Naive thymus-derived CD8-positive, alpha-beta T cell (primary cell): ENCODE results near the gene ZNF331. TPM values are rescaled to one million over a fixed set of nuclear protein-coding genes. Genes with fewer than 3 reads are reported as not detected.
A peak's percentile ranks its signal among the peaks of the same experiment; 100 is the strongest.
"Not testable (repeated sequence)": the region's sequence is repeated elsewhere in the genome, so short reads cannot be mapped to it uniquely, and the experiment has no call there.

Experiments used
- ATAC-seq, 2 donors: fragments of 150-1000 bp; cut with Tn5 transposase in 1 of 2; sonication (Bioruptor Pico), chemical (Tn5 transposase) in 1 of 2; 1 replicate in 1 of 2; 2 replicates in 1 of 2; pipeline ENCODE4 v1.10.0; 2021; ENCODE audit warnings: mild to moderate bottlenecking in 2 of 2, moderate library complexity in 2 of 2
- POLR2A ChIA-PET: fragments of 350-600 bp; sonication (Branson Sonifier 250); formaldehyde crosslinking; loops from one replicate; lab custom pipeline; 2021; ENCODE audit warnings: antibody characterized with exemption; lab: Charles Lee
- DNase-seq, 10 donors: peaks; one replicate each; pipeline versions ENCODE4 v3.0.0 to v3.0.0-alpha.2; 2020 to 2022
- H3K27ac Mint-ChIP-seq, 10 donors: one replicate each; pipeline ENCODE4 v1.8.0; 2020 to 2022; ENCODE audit warnings: mild to moderate bottlenecking in 10 of 10, mixed read lengths in 10 of 10, moderate library complexity in 4 of 10, inconsistent platforms in 1 of 10
- H3K27me3 Mint-ChIP-seq, 5 donors: one replicate each; pipeline ENCODE4 v1.8.0; 2021 to 2022; ENCODE audit warnings: mixed read lengths in 5 of 5
- H3K36me3 Mint-ChIP-seq, 3 donors: one replicate each; pipeline ENCODE4 v1.8.0; 2020 to 2022; ENCODE audit warnings: mixed read lengths in 3 of 3, mild to moderate bottlenecking in 2 of 3, inconsistent platforms in 1 of 3
- H3K4me1 Mint-ChIP-seq, 4 donors: one replicate each; pipeline ENCODE4 v1.8.0; 2021 to 2022; ENCODE audit warnings: mixed read lengths in 4 of 4
- H3K4me3 Mint-ChIP-seq, 10 donors: one replicate each; pipeline ENCODE4 v1.8.0; 2020 to 2022; ENCODE audit warnings: mild to moderate bottlenecking in 10 of 10, mixed read lengths in 10 of 10, moderate library complexity in 6 of 10, inconsistent platforms in 1 of 10
- H3K9me3 Mint-ChIP-seq, 9 donors: one replicate each; pipeline ENCODE4 v1.8.0; 2020 to 2022; ENCODE audit warnings: mixed read lengths in 9 of 9, mild to moderate bottlenecking in 3 of 9, inconsistent platforms in 1 of 9, moderate library complexity in 1 of 9
- polyA plus RNA-seq, 3 donors: library from polyadenylated mRNA; unstranded; fragments of 300-500 nt; fragmentation: Illumina TruSeq; gene quantifications; one replicate each; pipeline ENCODE4 v1.2.3, GENCODE V29; 2021
- total RNA-seq, 8 experiments: library from RNA in 2 of 8; stranded (reverse) in 2 of 8; gene quantifications; one replicate each; pipeline ENCODE4 v1.2.3 and lab custom pipeline; 2021 to 2026

ZNF331 gene
- total RNA-seq (10 to 100 TPM; 52.4 to 60.9 TPM), polyA plus RNA-seq (10 to 100 TPM; 31.1 to 35.2 (median 31.2) TPM), total RNA-seq (lab: John Stamatoyannopoulos, UW) (30.0 to 387 (median 64.8) reads per million in 6 experiments)

- Mint-ChIP-seq H3K36me3 (peaks cover 4 to 60% (median 52%) of the 10 kb centered on the region in 3 donors), H3K4me1 (peaks cover 10 to 46% (median 23%) of the 10 kb centered on the region in 4 donors), H3K9me3 (peaks cover 0 to 46% (median 4%) of the 10 kb centered on the region in 9 donors), H3K27me3 (peaks cover 0 to 4% (median 0%) of the 10 kb centered on the region in 5 donors), H3K4me3 (peak within 1 kb of the TSS; percentile 88 to 98 (median 95)), H3K27ac (peak within 1 kb of the TSS; percentile 95 to 100 (median 100))
- POLR2A ChIA-PET = interaction anchor here (1.0 to 1.8 kb wide), 5 partner anchors 15 to 17 kb away, joined by 5 to 16 read pairs (median 5); no protein-coding TSS in a partner anchor
- DNase-seq (peak; percentile 85 to 96 (median 96)), ATAC-seq (peak; percentile 76 to 80)
Measured at GRCh38 chr19:53537521-53538377, at the start of gene ZNF331. Gene ZNF331, plus strand, starts transcription at chr19:53538145. Its CDS starts 31,232 bp downstream, at chr19:53569377.

GRCh38 chr19:53492153-53492552 is 45.8 kb upstream of the ZNF331 start:
- POLR2A ChIA-PET = no interaction called here
- H3K36me3 Mint-ChIP-seq = peaks cover 44 to 76% (median 59%) of the 10 kb centered on the region in 3 donors
- no peak overlapping the region for H3K4me3 Mint-ChIP-seq
- no peak overlapping the region for H3K27ac Mint-ChIP-seq
- no peaks in the 10 kb centered on the region for H3K4me1 Mint-ChIP-seq
- no peak for DNase-seq
- H3K27me3 Mint-ChIP-seq = no peaks in the 10 kb centered on the region
- ATAC-seq = no peak
- peaks cover 0 to 98% (median 47%) of the 10 kb centered on the region in 9 donors for H3K9me3 Mint-ChIP-seq

- peaks cover 0 to 96% (median 38%) of the 10 kb centered on the region in 9 donors for H3K9me3 Mint-ChIP-seq
- H3K27ac Mint-ChIP-seq, POLR2A ChIA-PET, H3K4me3 Mint-ChIP-seq, H3K4me1 Mint-ChIP-seq, DNase-seq, H3K27me3 Mint-ChIP-seq, ATAC-seq: not testable (repeated sequence)
- H3K36me3 Mint-ChIP-seq = peaks cover 3 to 46% (median 42%) of the 10 kb centered on the region in 3 donors
Measured at GRCh38 chr19:53497311-53498023, 40.5 kb upstream of the ZNF331 start.

- ATAC-seq, POLR2A ChIA-PET, H3K27ac Mint-ChIP-seq, H3K4me3 Mint-ChIP-seq, DNase-seq, H3K4me1 Mint-ChIP-seq: not testable (repeated sequence)
- H3K36me3 Mint-ChIP-seq = peaks cover 2 to 41% (median 38%) of the 10 kb centered on the region in 3 donors
- H3K27me3 Mint-ChIP-seq = peaks cover 5 to 10% (median 10%) of the 10 kb centered on the region in 5 donors
- peaks cover 0 to 95% (median 36%) of the 10 kb centered on the region in 9 donors for H3K9me3 Mint-ChIP-seq
Measured at GRCh38 chr19:53498024-53498395, 39.9 kb upstream of the ZNF331 start.

- H3K27me3 Mint-ChIP-seq = peaks cover 9 to 38% (median 23%) of the 10 kb centered on the region in 5 donors
- POLR2A ChIA-PET, H3K27ac Mint-ChIP-seq, DNase-seq, ATAC-seq, H3K4me1 Mint-ChIP-seq, H3K4me3 Mint-ChIP-seq: not testable (repeated sequence)
- H3K36me3 Mint-ChIP-seq = peaks cover 2 to 35% (median 14%) of the 10 kb centered on the region in 3 donors
- H3K9me3 Mint-ChIP-seq = peaks cover 0 to 69% (median 21%) of the 10 kb centered on the region in 9 donors
Measured at GRCh38 chr19:53503151-53503550, 34.8 kb upstream of the ZNF331 start.

- H3K4me1 Mint-ChIP-seq, DNase-seq, H3K27ac Mint-ChIP-seq, POLR2A ChIA-PET, ATAC-seq: not testable (repeated sequence)
- peaks cover 0 to 64% (median 18%) of the 10 kb centered on the region in 9 donors for H3K9me3 Mint-ChIP-seq
- peak overlapping the region in 1 of 10 donors; percentile 27 for H3K4me3 Mint-ChIP-seq
- peaks cover 9 to 41% (median 29%) of the 10 kb centered on the region in 5 donors for H3K27me3 Mint-ChIP-seq
- peaks cover 2 to 31% (median 11%) of the 10 kb centered on the region in 3 donors for H3K36me3 Mint-ChIP-seq
Measured at GRCh38 chr19:53503671-53504364, 34.1 kb upstream of the ZNF331 start.

GRCh38 chr19:53504365-53504703 is 33.6 kb upstream of the ZNF331 start:
- H3K4me3 Mint-ChIP-seq = peak overlapping the region in 1 of 10 donors; percentile 27
- H3K36me3 Mint-ChIP-seq = peaks cover 2 to 30% (median 11%) of the 10 kb centered on the region in 3 donors
- DNase-seq, POLR2A ChIA-PET, H3K4me1 Mint-ChIP-seq, H3K27ac Mint-ChIP-seq: not testable (repeated sequence)
- peak; percentile 30 to 58 for ATAC-seq
- H3K9me3 Mint-ChIP-seq = peaks cover 0 to 59% (median 14%) of the 10 kb centered on the region in 9 donors
- peaks cover 9 to 41% (median 30%) of the 10 kb centered on the region in 5 donors for H3K27me3 Mint-ChIP-seq

GRCh38 chr19:53504885-53505284 is 33.1 kb upstream of the ZNF331 start:
- ATAC-seq (no peak), DNase-seq (no peak)
- H3K27me3 Mint-ChIP-seq = peaks cover 9 to 41% (median 30%) of the 10 kb centered on the region in 5 donors
- no peak overlapping the region for H3K4me3 Mint-ChIP-seq
- no peaks in the 10 kb centered on the region for H3K4me1 Mint-ChIP-seq
- peaks cover 0 to 54% (median 13%) of the 10 kb centered on the region in 9 donors for H3K9me3 Mint-ChIP-seq
- POLR2A ChIA-PET = no interaction called here
- H3K36me3 Mint-ChIP-seq = peaks cover 2 to 30% (median 11%) of the 10 kb centered on the region in 3 donors
- no peak overlapping the region for H3K27ac Mint-ChIP-seq

GRCh38 chr19:53506728-53507127 is 31.2 kb upstream of the ZNF331 start:
- H3K9me3 Mint-ChIP-seq = peaks cover 0 to 37% (median 8%) of the 10 kb centered on the region in 9 donors
- POLR2A ChIA-PET = no interaction called here
- peaks cover 4 to 37% (median 24%) of the 10 kb centered on the region in 5 donors for H3K27me3 Mint-ChIP-seq
- DNase-seq = no peak
- no peaks in the 10 kb centered on the region for H3K4me1 Mint-ChIP-seq
- no peak for ATAC-seq
- no peak overlapping the region for H3K4me3 Mint-ChIP-seq
- no peak overlapping the region for H3K27ac Mint-ChIP-seq
- peaks cover 0 to 25% (median 3%) of the 10 kb centered on the region in 3 donors for H3K36me3 Mint-ChIP-seq

GRCh38 chr19:53507523-53508442 is 30.2 kb upstream of the ZNF331 start:
- ATAC-seq (no peak), DNase-seq (no peak)
- peaks cover 2 to 34% (median 21%) of the 10 kb centered on the region in 5 donors for H3K27me3 Mint-ChIP-seq
- peaks cover 0 to 20% (median 0%) of the 10 kb centered on the region in 3 donors for H3K36me3 Mint-ChIP-seq
- peaks cover 0 to 2% (median 0%) of the 10 kb centered on the region in 4 donors for H3K4me1 Mint-ChIP-seq
- no peak overlapping the region for H3K4me3 Mint-ChIP-seq
- peak overlapping the region in 1 of 10 donors; percentile 24 for H3K27ac Mint-ChIP-seq
- H3K9me3 Mint-ChIP-seq = peaks cover 0 to 28% (median 4%) of the 10 kb centered on the region in 9 donors
- POLR2A ChIA-PET = no interaction called here

GRCh38 chr19:53509443-53509842 is 28.5 kb upstream of the ZNF331 start:
- no peak overlapping the region for H3K4me3 Mint-ChIP-seq
- POLR2A ChIA-PET = no interaction called here
- H3K27me3 Mint-ChIP-seq = peaks cover 2 to 27% (median 17%) of the 10 kb centered on the region in 5 donors
- H3K9me3 Mint-ChIP-seq = peaks cover 0 to 17% (median 4%) of the 10 kb centered on the region in 9 donors
- DNase-seq (no peak), ATAC-seq (no peak)
- H3K27ac Mint-ChIP-seq = peak overlapping the region in 1 of 10 donors; percentile 84
- peaks cover 0 to 19% (median 0%) of the 10 kb centered on the region in 3 donors for H3K36me3 Mint-ChIP-seq
- H3K4me1 Mint-ChIP-seq = peaks cover 0 to 2% (median 0%) of the 10 kb centered on the region in 4 donors
